Endothelial cell of umbilical vein (primary cell): ENCODE measurements around the gene VPS11. TPM values are rescaled to one million over a fixed set of nuclear protein-coding genes. Genes with fewer than 3 reads are reported as not detected.

Source experiments
- BruUV-seq: library from RNA; stranded (reverse); fragments of 400-500 nt; replicated peaks from 2 replicates; lab custom pipeline; 2021; lab: Mats Ljungman, UMichigan
- CTCF ChIA-PET: fragments of 300-600, 350-600 bp; sonication (Branson Sonifier 250); formaldehyde crosslinking; loops from one replicate; lab custom pipeline; 2021; ENCODE audit warnings: antibody characterized with exemption, inconsistent platforms; lab: Charles Lee
- POLR2A ChIA-PET: fragments of 300-600, 350-600 bp; sonication (Branson Sonifier 250); formaldehyde crosslinking; loops from one replicate; lab custom pipeline; 2021; ENCODE audit warnings: antibody characterized with exemption, inconsistent platforms; lab: Charles Lee
- DNase-seq: peaks from one replicate; pipeline ENCODE4 v3.0.0-alpha.2; 2011; ENCODE audit warnings: low read depth, low spot score
- FAIRE-seq: peaks from 2 replicates; lab custom pipeline; 2011; peaks lifted over from hg19 to GRCh38; lab: Jason Lieb, UNC
- H2AFZ ChIP-seq: 2 replicates; pipeline ENCODE4 v1.6.0; 2012; ENCODE audit warnings: low read depth, low read length, control low read depth, inconsistent platforms
- H3K27ac ChIP-seq: 2 replicates; pipeline ENCODE4 v1.5.1; 2011; ENCODE audit warnings: low read depth, mild to moderate bottlenecking, control low read depth, low read length, moderate library complexity; ENCODE audit not compliant: insufficient read depth
- H3K27me3 ChIP-seq, 2 experiments: 2 replicates each; pipeline versions ENCODE4 v1.6.0 to v1.6.1; 2011; ENCODE audit warnings: low read length in 2 of 2, mixed read lengths in 1 of 2; ENCODE audit not compliant: control insufficient read depth in 2 of 2, insufficient read depth in 2 of 2
- H3K36me3 ChIP-seq, 2 experiments: 2 replicates in 1 of 2; 3 replicates in 1 of 2; pipeline ENCODE4 v1.5.1; 2011; ENCODE audit warnings: low read length in 2 of 2, mild to moderate bottlenecking in 1 of 2, moderate library complexity in 1 of 2; ENCODE audit not compliant: control insufficient read depth in 2 of 2, insufficient read depth in 2 of 2; ENCODE audit errors: extremely low read depth in 1 of 2
- H3K4me1 ChIP-seq: 3 replicates; pipeline ENCODE4 v1.5.1; 2011; ENCODE audit warnings: mild to moderate bottlenecking, low read length; ENCODE audit not compliant: control insufficient read depth, insufficient read depth; ENCODE audit errors: extremely low read depth
- H3K4me2 ChIP-seq: 2 replicates; pipeline ENCODE4 v1.6.1; 2011; ENCODE audit warnings: low read length, control low read depth, mixed read lengths; ENCODE audit not compliant: insufficient read depth
- H3K4me3 ChIP-seq, 3 experiments: fragments of 200-600 bp in 1 of 3; sonication (generic), shearing (Covaris generic) in 1 of 3; replicated peaks in 1 of 3; 2 replicates each; pipeline ENCODE4 v1.5.1; 2011 to 2016; ENCODE audit warnings: control low read depth in 3 of 3, low read length in 3 of 3, mild to moderate bottlenecking in 2 of 3, inconsistent platforms in 1 of 3, low read depth in 1 of 3, moderate library complexity in 1 of 3; ENCODE audit not compliant: insufficient read depth in 1 of 3
- H3K79me2 ChIP-seq: 2 replicates; pipeline ENCODE4 v1.6.0; 2012; ENCODE audit warnings: low read length, inconsistent platforms; ENCODE audit not compliant: control insufficient read depth, insufficient read depth
- H3K9ac ChIP-seq: replicated peaks from 2 replicates; pipeline ENCODE3; 2011; ENCODE audit warnings: low read length, control low read depth; ENCODE audit not compliant: insufficient read depth; ENCODE audit errors: extremely low read depth
- H3K9me1 ChIP-seq: replicated peaks from 3 replicates; pipeline ENCODE4 v1.6.0; 2011; ENCODE audit warnings: mild to moderate bottlenecking, low read length; ENCODE audit not compliant: control insufficient read depth, insufficient read depth; ENCODE audit errors: extremely low read depth
- H3K9me3 ChIP-seq: replicated peaks from 2 replicates; pipeline ENCODE4 v1.5.1; 2012; ENCODE audit warnings: low read length, inconsistent platforms; ENCODE audit not compliant: control insufficient read depth, insufficient read depth
- H4K20me1 ChIP-seq: replicated peaks from 2 replicates; pipeline ENCODE3; 2011; ENCODE audit warnings: mild to moderate bottlenecking, low read length; ENCODE audit not compliant: control insufficient read depth, insufficient read depth; ENCODE audit errors: extremely low read depth
- EZH2 ChIP-seq: IDR thresholded peaks from 2 replicates; pipeline ENCODE4 v1.6.1; 2012; ENCODE audit warnings: borderline replicate concordance, low read depth, mild to moderate bottlenecking, moderate library complexity, low read length, inconsistent platforms; ENCODE audit not compliant: severe bottlenecking
- FOS ChIP-seq: IDR thresholded peaks from 2 replicates; pipeline ENCODE4 v1.6.1; 2011; ENCODE audit warnings: mild to moderate bottlenecking, low read length, moderate library complexity, borderline replicate concordance; ENCODE audit not compliant: insufficient read depth
- GATA2 ChIP-seq: IDR thresholded peaks from 2 replicates; pipeline ENCODE4 v1.7.0; 2011; ENCODE audit warnings: low read depth, mild to moderate bottlenecking, moderate library complexity, mixed read lengths, low read length; ENCODE audit not compliant: insufficient read length, insufficient read depth
- JUN ChIP-seq: IDR thresholded peaks from 2 replicates; pipeline ENCODE4 v1.6.1; 2011; ENCODE audit warnings: borderline replicate concordance, low read depth; ENCODE audit not compliant: insufficient read length, insufficient read depth
- MYC ChIP-seq: IDR thresholded peaks from one replicate; pipeline ENCODE4 v1.6.1; 2011; ENCODE audit warnings: mild to moderate bottlenecking, low read depth, low read length
- POLR2A ChIP-seq: IDR thresholded peaks from 2 replicates; pipeline ENCODE4 v1.6.1; 2012; ENCODE audit warnings: low read depth, mild to moderate bottlenecking, control low read depth, low read length
- POLR2AphosphoS5 ChIP-seq: IDR thresholded peaks from 2 replicates; pipeline ENCODE4 v1.6.1; 2012; ENCODE audit warnings: low read depth, mild to moderate bottlenecking, control low read depth, low read length, moderate library complexity; ENCODE audit not compliant: insufficient read depth
- dilution Hi-C: fragments of 300-500 bp; cut with MboI; formaldehyde crosslinking; loops from one replicate; pipeline ENCODE4 v1.15.0; 2019; ENCODE audit warnings: low sequenced_read_pairs; ENCODE audit not compliant: extremely low pct_ligation_motif_present
- intact Hi-C: fragments of 100-400 bp; cut with micrococcal nuclease; formaldehyde crosslinking; loops from one replicate; pipeline ENCODE4 v1.10.0; 2022
- polyA plus RNA-seq, 4 experiments: library from polyadenylated mRNA; depleted of rRNA in 3 of 4; stranded (reverse) in 3 of 4; unstranded in 1 of 4; fragments of >200 nt; gene quantifications; 2 replicates each; pipeline versions ENCODE4 v1.2.1 to v1.2.3, GENCODE V29; 2011 to 2012; ENCODE audit warnings: missing spikeins in 1 of 4
- total RNA-seq: library from RNA; stranded (reverse); gene quantifications from 2 replicates; pipeline ENCODE4 v1.2.3, GENCODE V29; 2021
- TF ChIP-seq, protein P1 (sequence below), 2 donors: IDR thresholded peaks; 1 replicate in 1 of 2; 2 replicates in 1 of 2; pipeline ENCODE4 v1.5.1; 2011; ENCODE audit warnings: low read length in 2 of 2, mild to moderate bottlenecking in 2 of 2, moderate library complexity in 2 of 2, control low read depth in 1 of 2, inconsistent platforms in 1 of 2, low read depth in 1 of 2; ENCODE audit not compliant: insufficient read depth in 1 of 2; ENCODE audit errors: extremely low read depth in 1 of 2
- TF ChIP-seq, protein P2 (sequence below): IDR thresholded peaks from 2 replicates; pipeline ENCODE4 v1.6.1; 2011; ENCODE audit not compliant: insufficient read depth, insufficient read length

VPS11 gene
- total and polyA plus RNA-seq, 2 donors (not counting 3 experiments of a cell fraction or from before 2014, with no cell fraction given), result 26.4 to 31.0 TPM

- DNase-seq (no peak), FAIRE-seq (no peak)
- Histone ChIP-seq H3K4me3 (no peak overlapping the region), H3K27ac (no peak overlapping the region), H3K79me2 (peaks cover 20% of the 10 kb centered on the region), H3K9me1 (no peaks in the 10 kb centered on the region), H3K4me2 (no peak overlapping the region), H3K9ac (no peak overlapping the region), H3K36me3 (peaks cover 7 to 19% of the 10 kb centered on the region in 2 experiments), H3K9me3 (no peaks in the 10 kb centered on the region), H3K27me3 (no peaks in the 10 kb centered on the region), H2AFZ (no peak overlapping the region), H4K20me1 (no peaks in the 10 kb centered on the region), H3K4me1 (peaks cover 23% of the 10 kb centered on the region)
- TF ChIP-seq POLR2A (no peak), MYC (no peak), GATA2 (no peak), FOS (no peak), EZH2 (no peak), JUN (no peak), POLR2AphosphoS5 (no peak)
- TF ChIP-seq, protein P1, sequence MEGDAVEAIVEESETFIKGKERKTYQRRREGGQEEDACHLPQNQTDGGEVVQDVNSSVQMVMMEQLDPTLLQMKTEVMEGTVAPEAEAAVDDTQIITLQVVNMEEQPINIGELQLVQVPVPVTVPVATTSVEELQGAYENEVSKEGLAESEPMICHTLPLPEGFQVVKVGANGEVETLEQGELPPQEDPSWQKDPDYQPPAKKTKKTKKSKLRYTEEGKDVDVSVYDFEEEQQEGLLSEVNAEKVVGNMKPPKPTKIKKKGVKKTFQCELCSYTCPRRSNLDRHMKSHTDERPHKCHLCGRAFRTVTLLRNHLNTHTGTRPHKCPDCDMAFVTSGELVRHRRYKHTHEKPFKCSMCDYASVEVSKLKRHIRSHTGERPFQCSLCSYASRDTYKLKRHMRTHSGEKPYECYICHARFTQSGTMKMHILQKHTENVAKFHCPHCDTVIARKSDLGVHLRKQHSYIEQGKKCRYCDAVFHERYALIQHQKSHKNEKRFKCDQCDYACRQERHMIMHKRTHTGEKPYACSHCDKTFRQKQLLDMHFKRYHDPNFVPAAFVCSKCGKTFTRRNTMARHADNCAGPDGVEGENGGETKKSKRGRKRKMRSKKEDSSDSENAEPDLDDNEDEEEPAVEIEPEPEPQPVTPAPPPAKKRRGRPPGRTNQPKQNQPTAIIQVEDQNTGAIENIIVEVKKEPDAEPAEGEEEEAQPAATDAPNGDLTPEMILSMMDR (IDR thresholded peaks at IDR 0.05; ENCODE audit: extremely low read depth in 1 of 2, insufficient read depth in 1 of 2, low read depth in 1 of 2, low read length in 2 of 2), result no peak
- TF ChIP-seq, protein P2, sequence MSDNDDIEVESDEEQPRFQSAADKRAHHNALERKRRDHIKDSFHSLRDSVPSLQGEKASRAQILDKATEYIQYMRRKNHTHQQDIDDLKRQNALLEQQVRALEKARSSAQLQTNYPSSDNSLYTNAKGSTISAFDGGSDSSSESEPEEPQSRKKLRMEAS, result no peak
- POLR2A ChIA-PET, result interaction anchor here (0.7 kb wide), 1 partner anchor 38 kb away, joined by 4 read pairs; no protein-coding TSS in a partner anchor
- dilution Hi-C loops, result no loop called here
- CTCF ChIA-PET, result interaction anchor here (0.6 to 1.8 kb wide), 4 partner anchors 15 to 239 kb away, joined by 3 to 7 read pairs (median 4); partner anchors contain the start of gene VPS11
- BruUV-seq, result no TSS peak
- intact Hi-C loops, result loop anchor here (2.0 kb wide), 1 partner anchor 45 kb away; no protein-coding TSS in a partner anchor
Measured at GRCh38 chr11:119099711-119100110, 32.1 kb downstream of the VPS11 start.
